A375 (cell line): ENCODE data around the gene AGAP3. TPM values are rescaled to one million over a fixed set of nuclear protein-coding genes. Genes with fewer than 3 reads are reported as not detected.

Experiments
- total RNA-seq: library from RNA; depleted of rRNA; stranded (reverse); fragments of >200 nt; shearing (Covaris generic); gene quantifications from 2 replicates; pipeline ENCODE4 v1.2.3, GENCODE V29; 2014; rRNA removed

AGAP3 gene
- total RNA-seq: 58.4 and 63.6 TPM in 2 replicates

GRCh38 chr7:151085691-151086620 lies at the start of gene AGAP3:
TSS of gene AGAP3 (plus strand) at chr7:151086475. CDS start at chr7:151086742, 267 bp downstream.

GRCh38 chr7:151047976-151048815 lies 38.1 kb upstream of the AGAP3 start, which contains the start of gene ASIC3:
TSS of gene ASIC3 (plus strand) at chr7:151048531. CDS start at chr7:151048886, 355 bp downstream.

GRCh38 chr7:151057506-151057988 lies 28.7 kb upstream of the AGAP3 start, which contains the start of gene CDK5:
TSS of gene CDK5 (minus strand) at chr7:151057897. CDS start at chr7:151057848, 49 bp downstream.

GRCh38 chr7:151059367-151060112 lies 26.7 kb upstream of the AGAP3 start, which contains the start of gene SLC4A2:
TSS of gene SLC4A2 (plus strand) at chr7:151059589. CDS start at chr7:151061988, 2,399 bp downstream.

GRCh38 chr7:151080522-151081169 lies 5.6 kb upstream of the AGAP3 start, which contains the start of gene FASTK:
TSS of gene FASTK (minus strand) at chr7:151080809. CDS start at chr7:151080766, 43 bp downstream.

GRCh38 chr7:151083071-151083823 lies 3.0 kb upstream of the AGAP3 start, which contains the start of gene TMUB1:
TSS of gene TMUB1 (minus strand) at chr7:151083493. CDS start at chr7:151082563, 930 bp downstream.

GRCh38 chr7:151167197-151167961 lies 81.1 kb downstream of the AGAP3 start, which contains the start of gene GBX1:
TSS of gene GBX1 (minus strand) at chr7:151167694. CDS start at chr7:151167548, 146 bp downstream.

GRCh38 chr7:151186640-151187408 lies 100.5 kb downstream of the AGAP3 start, which contains the start of gene ASB10:
TSS of gene ASB10 (minus strand) at chr7:151187250. CDS start at chr7:151187130, 120 bp downstream.

Other genes with a start within 250 kb of the AGAP3 start
- 0.08 TPM in 1 of 2 replicates, not detected in the other for gene AOC1, start 234.0 kb upstream of the AGAP3 start, total RNA-seq
- gene KCNH2, start 108.2 kb upstream of the AGAP3 start, total RNA-seq: not detected in 2 replicates
- not detected in 2 replicates for gene NOS3, start 95.5 kb upstream of the AGAP3 start, total RNA-seq
- gene ATG9B, start 62.0 kb upstream of the AGAP3 start, total RNA-seq: not detected in 2 replicates
- 29.2 and 37.3 TPM in 2 replicates for gene ABCB8, start 58.0 kb upstream of the AGAP3 start, total RNA-seq
- gene ASIC3, start 37.9 kb upstream of the AGAP3 start, total RNA-seq: 0.74 and 3.7 TPM in 2 replicates
- 44.8 and 50.0 TPM in 2 replicates for gene CDK5, start 28.6 kb upstream of the AGAP3 start, total RNA-seq
- gene SLC4A2, start 26.9 kb upstream of the AGAP3 start, total RNA-seq: 193 and 293 TPM in 2 replicates
- 93.0 and 94.2 TPM in 2 replicates for gene FASTK, start 5.7 kb upstream of the AGAP3 start, total RNA-seq
- 48.4 and 64.1 TPM in 2 replicates for gene TMUB1, start 3.0 kb upstream of the AGAP3 start, total RNA-seq
- not detected in 2 replicates for gene GBX1, start 81.2 kb downstream of the AGAP3 start, total RNA-seq
- not detected in 2 replicates for gene ASB10, start 100.8 kb downstream of the AGAP3 start, total RNA-seq
- gene H2BK1, start 124.0 kb downstream of the AGAP3 start, total RNA-seq: not detected in 2 replicates
- gene ABCF2, start 140.7 kb downstream of the AGAP3 start, total RNA-seq: 57.4 and 67.6 TPM in 2 replicates
- 40.2 and 43.6 TPM in 2 replicates for gene CHPF2, start 146.0 kb downstream of the AGAP3 start, total RNA-seq
- 15.9 and 16.9 TPM in 2 replicates for gene SMARCD3, start 162.2 kb downstream of the AGAP3 start, total RNA-seq